ENCODE results near the gene UBE2E1. TPM values are rescaled to one million over a fixed set of nuclear protein-coding genes. Genes with fewer than 3 reads are reported as not detected.

UBE2E1 gene
- total and polyA plus RNA-seq, 2 of the 4 experiments (the other 2 are of a cell fraction): 54.1 to 91.6 TPM

- Histone ChIP-seq H2BK5ac (ENCODE audit: low read depth, low read length, poor library complexity, severe bottlenecking) (no peak overlapping the region), H3K4me3 (ENCODE audit: insufficient read depth, low read depth, low read length) (no peak overlapping the region), H4K91ac (ENCODE audit: insufficient read depth, low read depth, low read length) (no peak overlapping the region), H4K8ac (ENCODE audit: low read depth in 2 of 2, low read length in 2 of 2) (no peak overlapping the region), H3K18ac (ENCODE audit: low read depth, low read length) (no peak overlapping the region), H2AK9ac (replicated peaks; ENCODE audit: low read depth, low read length, poor library complexity) (no peak overlapping the region), H3K4me1 (ENCODE audit: control insufficient read depth, insufficient read depth, low read length) (no peaks in the 10 kb centered on the region), H3K4me2 (ENCODE audit: low read depth, low read length) (no peak overlapping the region), H3K36me3 (ENCODE audit: control insufficient read depth, insufficient read depth, low read length) (no peaks in the 10 kb centered on the region), H2BK20ac (ENCODE audit: low read depth, low read length) (no peak overlapping the region), H4K20me1 (ENCODE audit: insufficient read depth, low read length) (no peaks in the 10 kb centered on the region), H2AK5ac (ENCODE audit: low read depth, low read length) (no peak overlapping the region), H2BK15ac (ENCODE audit: low read depth, low read length) (no peak overlapping the region), H4K5ac (ENCODE audit: low read depth, low read length) (no peak overlapping the region), H3K27me3 (ENCODE audit: control insufficient read depth, insufficient read depth, low read length) (peaks cover 4% of the 10 kb centered on the region; the same call in 1 of the 2 replicates), H3K79me1 (ENCODE audit: low read depth in 1 of 2, low read length in 2 of 2) (no peaks in the 10 kb centered on the region), H3K9ac (ENCODE audit: low read depth, low read length) (no peak overlapping the region), H2AFZ (replicated peaks; ENCODE audit: low read length, poor library complexity) (no peak overlapping the region), H3K9me3 (ENCODE audit: control insufficient read depth, insufficient read depth, low read length) (peaks cover 3% of the 10 kb centered on the region), H2BK120ac (ENCODE audit: low read depth, low read length) (no peak overlapping the region), H3K9me1 (ENCODE audit: insufficient read depth, low read length) (no peaks in the 10 kb centered on the region), H3K23ac (ENCODE audit: low read depth, low read length) (no peak overlapping the region), H3K14ac (replicated peaks; ENCODE audit: low read depth, low read length) (no peak overlapping the region), H3K56ac (ENCODE audit: extremely low read depth, insufficient read depth, low read length) (no peak overlapping the region), H3K27ac (ENCODE audit: insufficient read depth, low read length) (no peak overlapping the region), H3K4ac (ENCODE audit: low read depth, low read length) (no peak overlapping the region)
- TF ChIP-seq MAFK (IDR thresholded peaks at IDR 0.05; ENCODE audit: low read depth, low read length) (peak; percentile 70), USF2 (IDR thresholded peaks at IDR 0.05; ENCODE audit: low read depth, low read length) (no peak)
- intact Hi-C loops (cut with micrococcal nuclease) (no loop called here), in situ Hi-C loops (cut with MboI; ENCODE audit: low sequenced_read_pairs) (no loop called here), dilution Hi-C loops (cut with HindIII; ENCODE audit: low sequenced_read_pairs, unreplicated experiment) (no loop called here)
- no peak for ATAC-seq (ENCODE audit: low read depth)
- BruUV-seq (replicated peaks): no TSS peak
- CTCF ChIA-PET: no interaction called here
- POLR2A ChIA-PET (ENCODE audit: unreplicated experiment): no interaction called here
- WGBS, 2 experiments (ENCODE audit: extremely low coverage in 2 of 2, insufficient read length in 1 of 2): no CpG with 5 or more reads among the region's 1 CpG
- DNase-seq: no peak
These were observed 131.5 kb downstream of the UBE2E1 start for GRCh38 chr3:23937296-23937695.
